HG03045 (cell line): ENCODE data around the gene GGT5.
"Not testable (repeated sequence)": the region's sequence is repeated elsewhere in the genome, so short reads cannot be mapped to it uniquely, and the experiment has no call there.

Source experiments
- ATAC-seq: cut with Tn5 transposase; IDR thresholded peaks from one replicate; pipeline ENCODE4 v1.9.1; 2021; ENCODE audit warnings: mild to moderate bottlenecking, moderate library complexity; ENCODE audit not compliant: unreplicated experiment

The GGT5 gene

DNA sequence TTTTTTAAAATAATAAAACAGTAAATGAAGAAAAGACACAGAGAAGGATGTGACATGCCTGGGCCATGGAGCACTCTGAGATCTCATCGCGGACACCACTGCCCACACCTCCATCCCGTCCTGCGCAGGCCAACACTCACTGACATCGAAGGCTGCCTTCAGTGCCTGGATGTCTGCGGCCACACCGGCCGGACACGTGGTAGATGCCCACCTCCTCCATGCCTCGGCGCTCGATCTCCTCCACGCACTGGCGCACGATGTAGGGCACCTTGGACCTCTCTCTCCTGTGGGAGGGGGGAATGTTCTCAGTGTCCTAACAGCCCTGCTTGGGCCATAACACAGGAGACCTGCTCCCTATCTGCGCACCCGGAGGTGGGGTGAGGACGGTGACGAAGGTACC, 18.6 kb upstream of the GGT5 start:
- ATAC-seq = not testable (repeated sequence)

DNA sequence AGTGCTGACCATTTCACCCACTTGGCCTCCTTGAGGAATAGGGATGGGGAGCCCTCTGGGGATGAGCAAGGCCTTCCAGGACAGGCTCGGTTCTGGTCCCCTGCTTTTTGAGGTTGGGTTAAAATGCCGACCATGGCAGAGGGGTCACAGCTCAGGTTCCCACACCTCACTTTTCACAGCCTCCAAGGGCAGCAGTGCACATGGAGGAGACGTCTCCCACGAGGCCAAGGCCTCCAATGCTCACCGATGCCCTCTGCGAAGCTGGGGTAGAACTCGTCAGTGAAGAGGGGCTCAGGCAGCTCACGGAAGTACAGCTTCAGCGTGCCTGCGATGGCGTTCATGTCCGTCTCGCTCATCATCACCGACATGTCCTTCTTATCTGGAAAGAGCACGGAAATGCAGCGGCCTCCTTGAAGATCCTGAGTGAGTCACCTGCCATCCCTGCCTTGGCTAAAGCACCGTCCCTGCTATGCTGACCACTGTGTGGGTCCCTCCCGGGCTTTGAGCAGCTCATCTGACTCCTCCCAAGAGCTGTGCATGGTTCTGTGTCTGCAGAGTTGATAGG, 17.4 kb upstream of the GGT5 start:
- not testable (repeated sequence) for ATAC-seq

DNA sequence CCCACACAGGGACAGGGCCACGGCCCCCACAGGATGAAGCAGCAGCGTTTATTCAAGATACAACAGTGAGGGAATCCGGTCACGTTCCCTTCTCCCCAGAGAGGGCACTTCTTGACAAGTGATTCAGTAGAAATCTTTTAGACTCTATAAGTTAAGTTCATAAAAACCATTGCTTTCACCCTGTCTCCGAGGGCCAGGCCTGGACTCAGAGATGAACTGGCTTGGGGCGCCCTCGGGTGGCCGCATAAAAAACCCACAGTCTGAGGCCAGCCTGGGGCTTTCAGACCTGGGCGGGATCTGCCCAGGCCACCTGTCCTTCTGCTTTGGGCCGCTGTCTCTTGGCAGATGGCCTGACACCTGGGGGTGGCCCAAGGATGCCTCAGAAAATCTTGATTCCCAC, 14.6 kb upstream of the GGT5 start:
- ATAC-seq = not testable (repeated sequence)

DNA sequence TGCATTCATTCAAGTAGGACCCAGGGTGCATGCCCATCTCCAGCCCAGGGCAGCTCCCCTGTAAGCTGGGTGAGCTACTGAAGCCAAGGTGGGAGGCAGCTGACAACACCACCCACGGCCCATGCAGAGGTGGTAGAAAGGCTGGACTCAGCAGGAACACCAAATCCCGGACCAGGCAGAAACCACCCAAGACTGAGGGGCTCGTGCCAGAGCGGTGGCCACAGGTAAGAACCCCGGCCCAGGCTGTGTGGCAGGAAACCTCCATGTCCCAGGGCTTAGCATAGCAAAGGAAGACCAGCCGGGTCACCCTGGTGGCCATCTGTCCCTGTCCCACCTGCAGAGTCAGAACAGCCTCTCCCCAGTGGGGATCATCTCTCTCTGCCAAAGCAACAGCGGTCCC, 11.9 kb upstream of the GGT5 start:
- ATAC-seq = not testable (repeated sequence)

DNA sequence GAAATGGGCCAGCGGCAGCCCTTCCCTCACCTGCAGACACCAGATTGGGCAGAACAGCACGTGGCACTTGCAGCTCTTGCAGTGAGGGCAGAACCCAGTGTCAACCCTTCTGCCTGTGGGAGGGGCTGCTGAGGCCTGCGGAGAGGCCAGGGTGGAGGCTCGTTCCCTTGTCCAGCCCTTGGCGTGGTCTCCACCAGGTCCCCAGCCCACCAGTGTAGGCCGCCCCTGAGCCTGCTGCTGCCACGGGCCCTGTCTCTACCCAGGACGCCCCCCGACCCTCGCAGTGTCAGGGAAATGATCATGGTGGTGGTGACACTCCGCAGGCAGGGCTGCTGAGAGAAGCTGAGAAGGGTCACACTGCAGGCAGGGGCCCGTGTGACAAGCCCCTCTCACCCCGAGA, 11.3 kb upstream of the GGT5 start:
- not testable (repeated sequence) for ATAC-seq

DNA sequence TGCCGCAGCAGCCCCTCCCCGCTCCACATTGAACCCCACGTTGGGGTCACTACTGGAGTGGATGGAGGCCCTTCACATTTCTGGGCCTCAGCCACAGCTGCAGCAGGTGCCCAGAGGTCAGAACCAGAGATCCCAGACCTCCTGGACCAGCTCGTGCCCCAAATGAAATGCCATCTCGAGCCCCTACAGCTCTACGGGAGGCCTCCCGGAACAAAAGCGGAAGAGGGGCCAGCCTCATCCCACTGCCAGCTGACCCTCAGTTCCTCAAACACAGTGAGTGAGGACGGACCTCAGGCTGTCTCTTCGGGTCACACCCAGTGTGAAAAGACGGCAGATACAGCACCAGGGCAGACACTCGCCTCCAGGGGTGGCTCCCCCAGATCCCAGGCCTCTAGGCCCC, 8.2 kb upstream of the GGT5 start:
- ATAC-seq = not testable (repeated sequence)

DNA sequence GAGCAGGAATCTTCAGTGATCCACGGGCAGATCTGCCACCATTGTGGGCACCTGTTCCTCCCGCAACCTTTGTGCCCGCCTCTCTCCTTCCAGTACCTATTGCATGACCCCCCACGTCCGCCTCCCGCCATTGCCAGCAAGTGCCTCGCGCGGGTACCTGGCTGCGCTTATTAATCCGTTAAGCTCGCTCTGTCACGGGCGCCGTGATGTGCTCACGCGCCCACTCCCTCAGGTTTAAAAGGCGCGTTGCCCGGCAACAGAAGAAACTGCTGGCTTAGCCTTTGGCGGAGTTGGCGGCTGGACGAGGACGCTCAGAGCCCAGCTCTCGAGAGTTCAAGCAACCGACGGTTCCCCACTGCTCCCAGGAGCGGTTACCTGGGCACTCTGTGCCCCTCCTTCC, 6.4 kb upstream of the GGT5 start:
- ATAC-seq = not testable (repeated sequence)

DNA sequence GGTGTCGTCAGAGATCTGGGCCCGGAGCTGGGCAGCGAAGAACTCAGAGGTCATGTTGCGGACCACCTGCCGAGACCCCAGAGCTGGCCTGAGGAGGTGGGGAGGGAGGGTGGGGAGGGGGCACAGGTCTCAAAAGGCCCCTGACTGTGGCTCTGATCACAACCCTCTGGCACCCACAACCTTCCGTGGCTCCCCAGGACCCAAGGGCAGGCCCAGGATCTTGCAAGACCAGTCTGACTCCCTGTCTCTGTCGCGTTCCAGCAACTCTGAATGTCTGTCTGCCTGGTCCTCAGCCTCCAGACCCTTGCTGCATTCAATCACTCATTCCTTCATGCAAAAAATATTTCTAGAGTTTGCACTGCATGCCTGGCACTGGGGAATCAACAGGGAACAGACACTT, 4.5 kb upstream of the GGT5 start:
- not testable (repeated sequence) for ATAC-seq

DNA sequence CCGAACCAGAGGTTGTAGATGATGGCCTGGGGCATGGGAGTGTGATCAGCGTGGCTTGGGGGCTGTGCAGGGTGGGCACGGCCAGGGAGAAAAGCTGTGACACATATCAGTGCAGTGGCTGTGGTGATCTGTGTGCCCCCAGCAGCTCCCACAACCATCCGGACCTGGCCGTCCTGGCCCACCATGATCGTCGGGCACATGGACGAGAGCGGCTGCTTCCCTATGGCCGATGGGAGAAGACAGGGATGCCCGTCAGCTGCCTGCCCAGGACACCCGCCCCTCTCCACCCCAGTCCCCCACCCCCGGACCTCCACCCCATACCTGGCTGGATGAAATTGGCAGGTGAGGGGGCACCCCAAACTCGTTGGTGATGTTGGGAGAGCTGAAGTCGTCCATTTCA, 3.7 kb upstream of the GGT5 start:
- ATAC-seq = not testable (repeated sequence)

DNA sequence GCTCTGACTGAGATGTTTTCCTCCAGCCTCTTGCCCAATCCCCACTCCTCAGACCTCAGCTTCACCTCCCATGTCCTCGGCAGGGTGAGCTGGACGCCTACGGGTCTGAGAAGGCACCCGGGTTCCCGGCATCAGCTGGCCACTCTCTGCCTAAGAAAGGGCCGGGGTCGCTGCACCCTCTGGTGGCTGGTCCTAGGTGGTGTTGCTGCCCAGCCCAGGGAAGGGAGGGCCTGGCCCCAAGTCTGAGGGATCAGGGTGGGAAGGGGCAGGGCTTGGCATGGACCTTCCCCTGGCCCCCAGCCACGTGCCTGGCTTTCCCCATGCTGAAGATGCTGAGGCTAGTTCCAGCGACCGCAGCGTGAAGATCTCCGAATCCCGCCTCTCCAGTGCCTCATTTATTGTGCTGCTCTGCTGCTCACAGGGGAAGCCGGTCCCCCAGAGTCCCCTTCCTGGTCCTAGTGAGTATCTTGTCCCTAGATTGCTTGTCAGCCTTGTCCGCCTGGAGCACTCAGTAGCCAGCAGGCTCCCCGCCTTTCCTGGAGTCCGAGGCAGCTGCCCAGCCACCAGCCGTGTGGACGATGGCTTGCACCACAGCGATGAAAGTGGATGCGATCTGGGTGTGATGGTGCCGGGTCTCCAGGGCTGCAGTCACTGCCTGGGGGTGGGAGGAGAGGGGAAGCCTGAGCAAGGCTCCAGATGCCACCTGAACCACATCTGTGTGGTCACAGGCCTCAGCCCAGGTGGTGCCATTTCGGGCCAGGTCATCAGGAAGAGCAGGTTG, 2.9 kb upstream of the GGT5 start:
- ATAC-seq = no peak

DNA sequence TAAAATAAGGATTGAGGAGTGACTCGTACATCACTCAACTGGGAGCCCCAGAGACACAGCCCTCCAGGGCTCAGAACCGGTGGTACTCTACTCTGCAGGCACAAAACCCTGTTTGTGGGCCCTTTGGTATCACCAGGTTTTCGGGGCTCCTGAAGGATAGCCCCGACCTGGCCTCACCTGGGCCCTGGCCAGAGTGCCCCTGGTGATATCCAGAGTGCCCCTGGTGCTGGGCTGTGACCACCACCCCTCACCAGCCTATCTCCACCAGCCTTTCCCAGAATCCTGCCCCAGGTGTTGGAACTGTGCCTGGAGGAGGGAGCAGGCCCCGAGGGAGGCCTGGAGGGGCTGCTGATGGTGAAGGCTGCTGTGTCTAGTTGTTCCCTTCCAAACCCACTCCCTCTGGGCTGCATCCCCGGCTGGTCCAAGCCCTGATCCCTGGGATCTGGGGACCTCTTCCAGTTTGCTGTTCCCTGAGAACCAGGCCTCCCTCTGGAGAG, 2.2 kb upstream of the GGT5 start:
- ATAC-seq = no peak

DNA sequence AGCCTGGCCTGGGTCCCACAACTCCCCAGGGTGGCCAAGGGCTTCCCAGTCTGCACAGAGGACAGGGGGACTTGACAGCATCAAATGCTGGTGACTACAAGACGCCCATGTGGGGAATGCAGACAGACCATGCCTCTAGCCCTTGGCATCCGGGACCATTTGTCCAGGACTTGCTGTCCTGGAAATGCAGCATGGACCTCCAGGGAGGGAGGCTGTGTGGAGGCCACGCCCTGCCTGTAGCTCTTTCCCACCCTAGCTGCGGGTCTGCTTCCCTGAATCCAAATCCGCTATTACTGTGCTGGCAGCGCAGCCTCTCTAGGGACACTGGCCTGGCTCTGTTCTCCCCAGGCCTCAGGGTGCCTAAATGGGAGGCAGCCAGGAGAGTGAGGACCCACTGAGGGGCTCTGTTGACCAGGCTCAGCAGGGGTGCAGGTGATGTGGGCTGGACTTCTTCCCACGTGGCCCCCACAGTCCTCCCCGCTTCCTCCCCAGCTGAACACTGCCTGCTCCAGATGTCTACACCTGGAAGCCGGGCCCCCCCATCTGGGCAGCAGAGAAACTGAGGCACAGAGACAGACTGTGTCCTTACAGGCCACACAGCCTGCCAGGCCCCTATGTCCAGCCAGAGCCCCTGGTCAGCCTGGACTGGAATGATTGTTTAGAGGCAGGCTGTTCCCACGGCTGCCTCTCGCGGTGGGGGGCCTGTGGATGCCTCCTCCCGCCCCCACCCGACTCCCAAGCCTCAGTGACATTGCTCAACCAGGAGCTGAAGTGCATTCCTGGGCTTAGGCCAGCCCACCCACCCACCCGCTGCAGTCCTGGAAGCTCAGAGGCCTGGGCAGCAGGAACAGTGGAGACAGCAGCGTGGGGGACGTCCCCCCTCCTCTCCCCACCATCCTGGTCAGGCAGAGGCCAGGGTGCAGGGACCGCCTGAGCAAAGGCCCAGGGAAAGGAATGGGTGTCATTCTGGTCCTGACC, 991 bp upstream of the GGT5 start:
- not testable (repeated sequence) for ATAC-seq

DNA sequence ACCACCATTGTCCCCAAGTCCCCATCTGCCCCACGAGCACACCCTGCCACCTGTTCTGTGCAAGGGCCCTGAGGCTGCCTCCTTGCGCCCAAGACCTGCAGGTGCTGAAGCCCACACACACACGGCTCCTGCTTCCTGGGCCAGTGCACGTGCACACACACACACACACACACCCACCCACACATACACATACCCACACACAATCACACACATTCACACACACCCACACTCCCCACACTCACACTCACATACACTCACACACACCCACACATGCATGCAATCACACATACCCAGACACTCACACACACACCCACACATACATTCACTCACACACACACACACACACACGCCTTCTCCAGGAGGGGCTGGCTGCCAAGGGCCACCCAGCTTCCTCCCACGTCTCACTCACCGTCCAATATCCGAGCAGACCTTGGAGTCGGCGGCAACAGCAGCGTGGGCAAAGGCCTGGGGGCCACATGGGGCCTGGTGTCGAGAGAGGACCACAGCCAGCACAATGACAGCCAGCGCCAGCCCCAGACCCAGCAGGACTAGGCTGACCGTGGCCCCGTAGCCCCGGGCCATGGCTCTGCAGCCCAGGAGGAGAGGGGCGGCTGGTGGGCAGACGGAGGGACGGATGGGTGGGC, 616 bp downstream of the GGT5 start:
- ATAC-seq = no peak

DNA sequence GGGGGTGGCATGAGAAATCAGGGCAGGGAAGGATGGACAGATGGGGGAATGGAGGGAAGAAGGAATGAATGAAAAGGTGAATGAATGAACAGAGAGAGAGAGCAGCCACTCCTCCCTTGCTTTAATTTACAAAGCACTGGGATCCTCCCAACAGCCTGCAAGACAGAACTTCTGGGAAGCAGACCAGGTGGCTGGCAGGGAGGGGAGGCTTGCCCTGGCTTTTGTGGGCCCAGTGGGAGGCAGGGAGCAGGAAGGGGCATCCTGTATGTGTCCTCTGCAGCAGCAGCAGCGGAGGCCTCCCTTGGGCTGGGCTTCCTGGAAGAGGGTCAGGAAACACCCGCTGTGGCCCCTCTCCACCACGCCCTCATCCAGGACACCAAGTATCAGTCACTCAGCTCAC, 1.5 kb downstream of the GGT5 start:
- ATAC-seq = not testable (repeated sequence)

DNA sequence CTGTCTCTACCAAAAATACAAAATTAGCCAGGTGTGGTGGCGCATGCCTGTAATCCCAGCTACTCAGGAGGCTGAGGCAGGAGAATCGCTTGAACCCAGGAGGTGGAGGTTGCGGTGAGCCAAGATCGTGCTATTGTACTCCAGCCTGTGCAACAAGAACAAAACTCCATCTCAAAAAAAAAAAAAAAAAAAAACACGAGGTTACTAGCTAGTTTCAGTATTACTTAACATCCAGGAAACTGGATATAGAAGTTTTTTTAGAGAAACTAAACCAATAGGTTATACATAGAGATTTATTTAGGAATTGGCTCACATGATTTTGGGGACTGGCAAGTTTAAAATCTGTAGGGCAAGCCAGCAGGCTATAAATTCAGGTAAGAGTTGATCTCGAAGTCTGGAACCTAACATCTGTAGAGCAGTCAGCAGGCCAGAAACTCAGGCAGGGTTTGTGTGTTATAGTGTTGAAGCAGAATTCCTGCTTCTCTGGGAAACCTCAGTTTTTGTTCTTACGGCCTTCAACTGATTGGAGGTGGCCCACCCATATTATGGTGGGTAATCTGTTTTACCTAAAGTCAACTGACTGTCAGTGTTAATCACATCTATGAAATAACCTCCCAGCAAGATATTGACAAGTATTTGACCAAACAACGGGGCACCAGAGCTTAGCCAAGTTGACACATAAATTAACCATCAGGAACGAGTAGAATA, 3.7 kb downstream of the GGT5 start:
- ATAC-seq = not testable (repeated sequence)

DNA sequence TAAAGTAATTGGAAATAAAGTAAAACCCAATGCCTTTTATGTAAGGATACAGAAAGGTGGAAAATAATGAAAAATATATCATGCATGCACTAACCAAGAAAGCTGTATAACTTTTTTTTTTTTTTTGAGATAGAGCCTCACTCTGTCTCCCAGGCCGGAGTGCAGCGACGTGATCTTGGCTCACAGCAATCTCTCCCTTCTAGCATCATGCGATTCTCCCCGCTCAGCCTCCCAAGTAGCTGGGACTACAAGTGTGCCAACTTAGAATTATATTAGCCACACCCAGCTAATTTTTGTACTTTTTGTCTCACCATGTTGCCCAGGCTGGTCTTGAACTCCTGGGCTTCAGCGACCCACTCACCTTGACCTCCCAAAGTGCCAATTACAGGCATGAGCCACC, 4.5 kb downstream of the GGT5 start:
- no peak for ATAC-seq

DNA sequence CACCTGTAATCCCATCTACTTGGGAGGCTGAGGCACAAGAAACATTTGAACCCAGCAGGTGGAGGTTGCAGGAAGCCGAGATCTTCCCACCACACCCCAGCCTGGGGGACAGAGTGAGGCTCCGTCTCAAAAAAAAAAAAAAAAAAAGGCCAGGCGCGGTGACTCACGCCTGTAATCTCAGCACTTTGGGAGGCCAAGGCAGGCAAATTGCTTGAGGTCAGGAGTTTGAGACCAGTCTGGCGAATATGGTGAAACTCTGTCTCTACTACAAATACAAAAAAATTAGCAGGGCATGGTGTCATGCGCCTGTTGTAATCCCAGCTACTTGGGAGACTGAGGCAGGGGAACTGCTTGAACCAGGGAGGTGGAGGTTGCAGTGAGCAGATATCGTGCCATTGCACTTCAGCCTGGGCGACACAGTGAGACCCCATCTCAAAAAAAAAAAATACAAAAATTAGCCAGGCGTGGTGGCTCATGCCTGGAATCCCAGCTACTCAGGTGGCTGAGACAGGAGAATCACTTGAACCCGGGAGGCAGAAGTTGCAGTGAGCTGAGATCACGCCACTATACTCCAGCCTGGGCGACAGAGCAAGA, 6.7 kb downstream of the GGT5 start:
- ATAC-seq = not testable (repeated sequence)

DNA sequence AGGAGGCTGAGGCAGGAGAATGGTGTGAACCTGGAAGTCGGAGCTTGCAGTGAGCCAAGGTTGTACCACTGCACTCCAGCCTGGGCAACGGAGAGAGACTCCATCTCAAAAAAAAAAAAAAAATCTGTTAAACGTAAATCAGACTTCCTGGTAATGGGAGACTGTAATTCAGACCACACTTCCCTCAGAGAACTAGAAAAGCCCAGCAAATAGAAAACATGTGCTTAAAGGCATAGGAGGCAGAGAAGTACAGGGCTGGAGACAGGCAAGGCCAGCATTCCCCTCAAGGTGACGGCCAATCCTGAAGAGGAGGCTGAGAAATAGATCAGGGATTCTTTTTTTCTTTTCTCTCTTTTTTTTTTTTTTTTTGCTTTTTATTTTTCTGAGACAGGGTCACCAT, 8.2 kb downstream of the GGT5 start:
- no peak for ATAC-seq

DNA sequence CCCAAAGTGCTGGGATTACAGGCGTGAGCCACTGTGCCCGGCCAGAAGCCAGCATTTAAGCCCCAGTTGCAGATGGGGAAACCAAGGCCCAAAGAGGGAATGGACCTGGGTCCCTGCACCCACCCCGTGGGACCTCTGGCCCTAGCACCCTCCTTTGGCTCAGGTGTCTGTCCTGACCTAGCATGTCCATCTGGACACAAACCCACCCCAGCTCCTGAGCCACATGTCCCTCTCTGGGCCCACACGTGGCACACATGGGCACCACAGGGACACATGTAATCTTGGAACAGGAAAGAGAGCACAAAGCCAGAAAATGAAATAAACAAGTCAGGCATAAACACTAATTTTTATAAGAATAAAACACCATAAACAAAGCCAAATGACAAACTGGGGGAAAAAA, 9.6 kb downstream of the GGT5 start:
- no peak for ATAC-seq

DNA sequence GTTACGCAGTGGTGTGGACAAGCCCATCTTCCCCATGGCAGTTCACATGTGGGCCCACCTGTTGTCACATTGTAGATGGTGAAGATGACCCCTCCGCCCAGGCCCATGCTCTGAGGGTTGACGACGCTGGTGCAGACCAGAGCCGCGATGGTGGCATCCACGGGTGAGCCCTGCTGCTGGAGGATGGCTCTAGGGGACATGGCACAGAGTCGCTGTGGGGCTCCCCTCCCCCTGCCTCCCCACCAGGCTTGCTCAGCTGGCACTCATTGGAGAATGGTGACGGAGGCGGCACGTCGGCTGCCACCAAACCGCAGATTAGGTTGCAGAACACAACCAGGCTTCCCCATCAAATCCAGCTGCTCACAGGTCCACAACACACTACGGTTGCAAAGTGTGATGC, 11.1 kb downstream of the GGT5 start:
- ATAC-seq = no peak
